SK-N-SH (cell line): Measurements from ENCODE around the gene ZNF548. TPM values are rescaled to one million over a fixed set of nuclear protein-coding genes. Genes with fewer than 3 reads are reported as not detected.

ENCODE experiments used
- CTCF ChIA-PET: fragments of 300-600, 350-600 bp; formaldehyde crosslinking; extraction: SDS; loops from one replicate; lab custom pipeline; 2021; lab: Yijun Ruan, JAX
- POLR2A ChIA-PET: fragments of 350-600 bp; sonication (Branson Sonifier 250); formaldehyde crosslinking; extraction: SDS; loops from one replicate; lab custom pipeline; 2020; ENCODE audit warnings: antibody characterized with exemption, inconsistent platforms; lab: Yijun Ruan, JAX
- DNase-seq: peaks from one replicate; pipeline ENCODE4 v3.0.0; 2012
- H2AFZ ChIP-seq: fragments of 200-600 bp; sonication (generic); 2 replicates; pipeline ENCODE4 v1.8.1; 2016; ENCODE audit warnings: antibody characterized with exemption, mild to moderate bottlenecking, low read depth
- H3F3A ChIP-seq: fragments of 200-600 bp; sonication (generic); replicated peaks from 2 replicates; pipeline ENCODE3; 2016; ENCODE audit warnings: antibody characterized with exemption, mild to moderate bottlenecking; ENCODE audit not compliant: insufficient read depth
- H3K27ac ChIP-seq, 2 experiments: fragments of 200-500 bp in 1 of 2; fragments of 200-600 bp in 1 of 2; sonication (Bioruptor generic) in 1 of 2; sonication (generic), shearing (Covaris generic) in 1 of 2; 2 replicates each; pipeline versions ENCODE4 v1.5.1 to v1.6.1; 2014 to 2016; ENCODE audit warnings: low read depth in 2 of 2, inconsistent platforms in 1 of 2, low read length in 1 of 2, mild to moderate bottlenecking in 1 of 2, mixed read lengths in 1 of 2
- H3K27me3 ChIP-seq: fragments of 200-600 bp; sonication (generic), shearing (Covaris generic); 2 replicates; pipeline ENCODE4 v1.6.1; 2016; ENCODE audit warnings: mixed run types; ENCODE audit not compliant: insufficient read depth
- H3K36me3 ChIP-seq, 2 experiments: fragments of 200-500 bp in 1 of 2; fragments of 200-600 bp in 1 of 2; sonication (Bioruptor generic) in 1 of 2; sonication (generic) in 1 of 2; replicated peaks in 1 of 2; 2 replicates each; pipeline versions ENCODE3 to v1.5.1; 2014 to 2016; ENCODE audit warnings: low read length in 1 of 2, mild to moderate bottlenecking in 1 of 2; ENCODE audit not compliant: insufficient read depth in 2 of 2, control insufficient read depth in 1 of 2
- H3K4me1 ChIP-seq, 2 experiments: fragments of 200-500 bp in 1 of 2; fragments of 200-600 bp in 1 of 2; sonication (Bioruptor generic) in 1 of 2; sonication (generic), shearing (Covaris generic) in 1 of 2; 2 replicates each; pipeline versions ENCODE4 v1.5.1 to v1.6.1; 2014 to 2016; ENCODE audit warnings: low read depth in 1 of 2, low read length in 1 of 2, mixed run types in 1 of 2; ENCODE audit not compliant: insufficient read depth in 2 of 2, control insufficient read depth in 1 of 2
- H3K4me2 ChIP-seq: fragments of 200-600 bp; sonication (generic), shearing (Covaris generic); 2 replicates; pipeline ENCODE4 v1.6.1; 2017; ENCODE audit warnings: mixed run types
- H3K4me3 ChIP-seq, 2 experiments: fragments of 200-500 bp in 1 of 2; fragments of 200-600 bp in 1 of 2; sonication (Bioruptor generic) in 1 of 2; sonication (generic), shearing (Covaris generic) in 1 of 2; 2 replicates each; pipeline versions ENCODE4 v1.5.1 to v1.8.1; 2014 to 2016; ENCODE audit warnings: low read depth in 2 of 2, inconsistent platforms in 1 of 2, low read length in 1 of 2, mild to moderate bottlenecking in 1 of 2, mixed read lengths in 1 of 2, moderate library complexity in 1 of 2
- H3K79me2 ChIP-seq: fragments of 200-600 bp; sonication (generic); 2 replicates; pipeline ENCODE4 v1.8.1; 2017; ENCODE audit warnings: mild to moderate bottlenecking; ENCODE audit not compliant: insufficient read depth
- H3K9ac ChIP-seq: fragments of 200-600 bp; sonication (generic); 2 replicates; pipeline ENCODE4 v1.6.1; 2017; ENCODE audit warnings: mixed run types
- H3K9me2 ChIP-seq: fragments of 200-600 bp; sonication (generic); 2 replicates; pipeline ENCODE4 v1.6.1; 2017; ENCODE audit warnings: mixed run types
- H3K9me3 ChIP-seq: fragments of 200-600 bp; sonication (generic); 2 replicates; pipeline ENCODE4 v1.6.1; 2017; ENCODE audit warnings: mixed run types, mild to moderate bottlenecking, moderate library complexity
- H4K20me1 ChIP-seq: fragments of 200-600 bp; sonication (generic); 2 replicates; pipeline ENCODE4 v1.6.1; 2017; ENCODE audit warnings: mild to moderate bottlenecking, mixed run types; ENCODE audit not compliant: insufficient read depth
- CHD2 ChIP-seq: fragments of 150-350 bp; IDR thresholded peaks from 2 replicates; pipeline ENCODE4 v1.6.1; 2018; ENCODE audit warnings: low read length; ENCODE audit not compliant: partially characterized antibody
- ELF1 ChIP-seq: IDR thresholded peaks from 2 replicates; pipeline ENCODE4 v1.4.0; 2012
- EP300 ChIP-seq, 2 experiments: IDR thresholded peaks; 2 replicates each; pipeline versions ENCODE4 v1.4.0 to v1.6.1; 2012; ENCODE audit warnings: borderline replicate concordance in 1 of 2, low read depth in 1 of 2, low read length in 1 of 2
- FOSL2 ChIP-seq: IDR thresholded peaks from 2 replicates; pipeline ENCODE4 v1.4.0; 2012; ENCODE audit warnings: low read depth, mild to moderate bottlenecking, moderate library complexity, borderline replicate concordance
- FOXJ3 ChIP-seq: sonication (generic); formaldehyde crosslinking; IDR thresholded peaks from 2 replicates; pipeline ENCODE4 v1.5.1; 2020; ENCODE audit warnings: mild to moderate bottlenecking, missing genetic modification reagents
- GABPA ChIP-seq: IDR thresholded peaks from 2 replicates; pipeline ENCODE4 v1.4.0; 2012; ENCODE audit warnings: low read depth, mild to moderate bottlenecking
- MXI1 ChIP-seq: IDR thresholded peaks from 2 replicates; pipeline ENCODE4 v1.6.1; 2012; ENCODE audit warnings: mild to moderate bottlenecking, low read depth, low read length, improper control_type of control experiment
- NFIC ChIP-seq: IDR thresholded peaks from 2 replicates; pipeline ENCODE4 v1.4.0; 2012; ENCODE audit warnings: borderline replicate concordance
- NRF1 ChIP-seq: IDR thresholded peaks from 2 replicates; pipeline ENCODE4 v1.6.1; 2012; ENCODE audit warnings: low read depth, mild to moderate bottlenecking, low read length
- RAD21 ChIP-seq: IDR thresholded peaks from 2 replicates; pipeline ENCODE4 v1.6.1; 2012; ENCODE audit warnings: mild to moderate bottlenecking, low read length
- RCOR1 ChIP-seq: fragments of 150-350 bp; IDR thresholded peaks from 2 replicates; pipeline ENCODE4 v1.6.1; 2017; ENCODE audit warnings: antibody characterized with exemption, low read length
- RFX5 ChIP-seq: IDR thresholded peaks from 2 replicates; pipeline ENCODE4 v1.6.1; 2012; ENCODE audit warnings: mild to moderate bottlenecking, improper control_type of control experiment, low read length
- RXRA ChIP-seq: IDR thresholded peaks from 2 replicates; pipeline ENCODE4 v1.4.0; 2012; ENCODE audit warnings: low read depth, mild to moderate bottlenecking, borderline replicate concordance
- SIN3A ChIP-seq: IDR thresholded peaks from 2 replicates; pipeline ENCODE4 v1.6.1; 2012; ENCODE audit warnings: low read depth, mild to moderate bottlenecking, low read length, moderate library complexity, borderline replicate concordance
- TEAD4 ChIP-seq: IDR thresholded peaks from 2 replicates; pipeline ENCODE4 v1.4.0; 2012; ENCODE audit warnings: mild to moderate bottlenecking, borderline replicate concordance; ENCODE audit not compliant: insufficient read depth
- WGBS: methylation state at CpG from one replicate; pipeline ENCODE4 v1.1.6; 2017; ENCODE audit warnings: low lambda C conversion rate; 5-methylcytosine and 5-hydroxymethylcytosine counted together
- polyA plus RNA-seq, 3 experiments: library from polyadenylated mRNA; depleted of rRNA; stranded (reverse); fragments of >200 nt; gene quantifications; 2 replicates each; pipeline ENCODE4 v1.2.3, GENCODE V29; 2012
- TF ChIP-seq, protein P1 (sequence below): fragments of 200-600 bp; sonication (generic); IDR thresholded peaks from 2 replicates; pipeline ENCODE4 v1.6.1; 2017; ENCODE audit warnings: antibody characterized with exemption, mild to moderate bottlenecking, moderate library complexity
- TF ChIP-seq, protein P2 (sequence below): IDR thresholded peaks from 2 replicates; pipeline ENCODE4 v1.4.0; 2012; ENCODE audit warnings: low read depth, borderline replicate concordance
- TF ChIP-seq, protein P3 (sequence below): IDR thresholded peaks from 2 replicates; pipeline ENCODE4 v1.4.0; 2012; ENCODE audit warnings: low read depth, borderline replicate concordance
- TF ChIP-seq, protein P4 (sequence below): IDR thresholded peaks from 2 replicates; pipeline ENCODE4; 2012
- TF ChIP-seq, protein P5 (sequence below): fragments of 150-350 bp; IDR thresholded peaks from 2 replicates; pipeline ENCODE4 v1.6.1; 2016; ENCODE audit warnings: mild to moderate bottlenecking, low read depth, low read length
- TF ChIP-seq, protein P6 (sequence below): IDR thresholded peaks from 2 replicates; pipeline ENCODE4 v1.4.0; 2012; ENCODE audit warnings: low read depth
- TF ChIP-seq, protein P7 (sequence below): fragments of 150-350 bp; IDR thresholded peaks from 2 replicates; pipeline ENCODE4 v1.6.1; 2017; ENCODE audit warnings: antibody characterized with exemption, low read length, low read depth, borderline replicate concordance

Gene ZNF548
- 6.8 and 7.7 TPM in 2 replicates for polyA plus RNA-seq (2012; rRNA removed)
- polyA plus RNA-seq (2012; cell fraction: cytosol; rRNA removed) = 5.3 and 5.9 TPM in 2 replicates
- polyA plus RNA-seq (2012; cell fraction: nucleus; rRNA removed) = 13.9 and 17.0 TPM in 2 replicates

DNA sequence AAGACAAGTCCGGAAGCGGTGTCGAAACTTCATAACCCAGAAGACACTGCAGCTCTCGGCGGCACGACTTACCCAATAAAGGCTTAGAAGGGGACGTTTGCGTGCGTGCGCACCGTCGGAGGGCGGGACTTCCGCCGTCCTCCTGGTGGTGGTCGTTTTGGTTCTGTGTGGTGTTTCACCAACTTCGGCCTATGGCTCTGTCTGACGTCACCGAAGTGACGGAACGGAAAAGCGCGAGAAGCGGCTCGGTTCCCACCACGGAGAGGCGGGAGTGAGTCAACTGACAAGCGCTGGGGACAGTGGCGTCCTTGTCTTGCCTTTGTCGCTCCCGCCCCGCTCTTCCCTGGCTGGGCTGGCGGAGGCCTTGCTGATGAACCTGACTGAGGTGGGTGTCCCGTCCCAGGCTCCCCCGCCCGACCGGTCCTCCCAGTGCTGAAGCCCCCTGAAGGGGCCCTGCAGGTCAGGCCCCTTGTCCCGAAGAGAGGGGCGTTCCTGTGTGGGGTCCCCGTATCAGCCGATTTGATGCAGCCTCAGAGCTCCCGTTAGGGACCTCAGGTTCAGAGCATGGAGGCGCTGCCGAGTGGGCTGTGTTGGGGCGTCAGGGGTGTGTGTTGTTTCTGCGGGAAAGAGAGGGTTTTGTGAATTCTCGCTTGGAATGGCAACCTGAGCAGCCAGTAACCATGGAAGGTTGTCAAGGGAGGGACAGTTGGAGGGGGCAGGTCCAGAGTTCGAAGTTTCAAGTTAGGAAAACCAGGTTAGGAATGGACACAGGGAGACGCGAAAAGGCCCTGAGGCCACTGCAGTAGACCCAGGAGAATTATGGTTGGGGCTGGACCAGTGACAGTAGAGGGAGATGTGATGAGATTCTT, at the start of gene ZNF548:
Gene ZNF548 (plus strand): TSS at position 125 of the 869 bp plus-strand sequence. CDS start 246 bp downstream, at position 371.
- Histone ChIP-seq H3K4me2 (peak within 1 kb of the TSS; percentile 80), H3K4me3 (peak within 1 kb of the TSS; percentile 96 to 97), H3K27me3 (no peaks in the 10 kb centered on the region), H3K27ac (peak within 1 kb of the TSS; percentile 77 to 94), H2AFZ (peak within 1 kb of the TSS; percentile 99), H3K79me2 (peaks cover 48% of the 10 kb centered on the region), H3K4me1 (peaks cover 0 to 5% of the 10 kb centered on the region in 2 experiments; a peak in 2 of 4 replicates), H3K9me3 (no peaks in the 10 kb centered on the region), H4K20me1 (no peaks in the 10 kb centered on the region), H3K36me3 (peaks cover 9 to 15% of the 10 kb centered on the region in 2 experiments), H3K9ac (peak within 1 kb of the TSS; percentile 92), H3K9me2 (no peaks in the 10 kb centered on the region), H3F3A (peaks cover 12% of the 10 kb centered on the region)
- CTCF ChIA-PET = interaction anchor here (0.8 to 1.5 kb wide), 4 partner anchors 15 to 1130 kb away, joined by 3 to 8 read pairs (median 4); no protein-coding TSS in a partner anchor
- DNase-seq = peak; percentile 89
- TF ChIP-seq, protein P1, sequence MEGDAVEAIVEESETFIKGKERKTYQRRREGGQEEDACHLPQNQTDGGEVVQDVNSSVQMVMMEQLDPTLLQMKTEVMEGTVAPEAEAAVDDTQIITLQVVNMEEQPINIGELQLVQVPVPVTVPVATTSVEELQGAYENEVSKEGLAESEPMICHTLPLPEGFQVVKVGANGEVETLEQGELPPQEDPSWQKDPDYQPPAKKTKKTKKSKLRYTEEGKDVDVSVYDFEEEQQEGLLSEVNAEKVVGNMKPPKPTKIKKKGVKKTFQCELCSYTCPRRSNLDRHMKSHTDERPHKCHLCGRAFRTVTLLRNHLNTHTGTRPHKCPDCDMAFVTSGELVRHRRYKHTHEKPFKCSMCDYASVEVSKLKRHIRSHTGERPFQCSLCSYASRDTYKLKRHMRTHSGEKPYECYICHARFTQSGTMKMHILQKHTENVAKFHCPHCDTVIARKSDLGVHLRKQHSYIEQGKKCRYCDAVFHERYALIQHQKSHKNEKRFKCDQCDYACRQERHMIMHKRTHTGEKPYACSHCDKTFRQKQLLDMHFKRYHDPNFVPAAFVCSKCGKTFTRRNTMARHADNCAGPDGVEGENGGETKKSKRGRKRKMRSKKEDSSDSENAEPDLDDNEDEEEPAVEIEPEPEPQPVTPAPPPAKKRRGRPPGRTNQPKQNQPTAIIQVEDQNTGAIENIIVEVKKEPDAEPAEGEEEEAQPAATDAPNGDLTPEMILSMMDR = peak; percentile 24
- TF ChIP-seq, protein P2, sequence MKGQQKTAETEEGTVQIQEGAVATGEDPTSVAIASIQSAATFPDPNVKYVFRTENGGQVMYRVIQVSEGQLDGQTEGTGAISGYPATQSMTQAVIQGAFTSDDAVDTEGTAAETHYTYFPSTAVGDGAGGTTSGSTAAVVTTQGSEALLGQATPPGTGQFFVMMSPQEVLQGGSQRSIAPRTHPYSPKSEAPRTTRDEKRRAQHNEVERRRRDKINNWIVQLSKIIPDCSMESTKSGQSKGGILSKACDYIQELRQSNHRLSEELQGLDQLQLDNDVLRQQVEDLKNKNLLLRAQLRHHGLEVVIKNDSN = no peak
- TF ChIP-seq TEAD4 (no peak), NFIC (no peak), ELF1 (peak; percentile 94), FOXJ3 (CRISPR knock-in tag) (0 out of 2 replicates have a peak, but pooled peaks have one; percentile 47), GABPA (peak; percentile 91), MXI1 (peak; percentile 82), FOSL2 (peak; percentile 12; the same call in 1 of the 2 replicates), SIN3A (peak; percentile 59; the same call in 1 of the 2 replicates), RXRA (no peak), CHD2 (peak; percentile 97), EP300 (IDR thresholded peaks at IDR 0.05; ENCODE audit: borderline replicate concordance in 1 of 2, low read depth in 1 of 2, low read length in 1 of 2) (no peak), RCOR1 (no peak), RAD21 (peak; percentile 8; the same call in 1 of the 2 replicates), NRF1 (peak; percentile 70; the same call in 1 of the 2 replicates), RFX5 (peak; percentile 26; the same call in 1 of the 2 replicates)
- TF ChIP-seq, protein P3, sequence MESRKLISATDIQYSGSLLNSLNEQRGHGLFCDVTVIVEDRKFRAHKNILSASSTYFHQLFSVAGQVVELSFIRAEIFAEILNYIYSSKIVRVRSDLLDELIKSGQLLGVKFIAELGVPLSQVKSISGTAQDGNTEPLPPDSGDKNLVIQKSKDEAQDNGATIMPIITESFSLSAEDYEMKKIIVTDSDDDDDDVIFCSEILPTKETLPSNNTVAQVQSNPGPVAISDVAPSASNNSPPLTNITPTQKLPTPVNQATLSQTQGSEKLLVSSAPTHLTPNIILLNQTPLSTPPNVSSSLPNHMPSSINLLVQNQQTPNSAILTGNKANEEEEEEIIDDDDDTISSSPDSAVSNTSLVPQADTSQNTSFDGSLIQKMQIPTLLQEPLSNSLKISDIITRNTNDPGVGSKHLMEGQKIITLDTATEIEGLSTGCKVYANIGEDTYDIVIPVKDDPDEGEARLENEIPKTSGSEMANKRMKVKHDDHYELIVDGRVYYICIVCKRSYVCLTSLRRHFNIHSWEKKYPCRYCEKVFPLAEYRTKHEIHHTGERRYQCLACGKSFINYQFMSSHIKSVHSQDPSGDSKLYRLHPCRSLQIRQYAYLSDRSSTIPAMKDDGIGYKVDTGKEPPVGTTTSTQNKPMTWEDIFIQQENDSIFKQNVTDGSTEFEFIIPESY = peak; percentile 88
- TF ChIP-seq, protein P4, sequence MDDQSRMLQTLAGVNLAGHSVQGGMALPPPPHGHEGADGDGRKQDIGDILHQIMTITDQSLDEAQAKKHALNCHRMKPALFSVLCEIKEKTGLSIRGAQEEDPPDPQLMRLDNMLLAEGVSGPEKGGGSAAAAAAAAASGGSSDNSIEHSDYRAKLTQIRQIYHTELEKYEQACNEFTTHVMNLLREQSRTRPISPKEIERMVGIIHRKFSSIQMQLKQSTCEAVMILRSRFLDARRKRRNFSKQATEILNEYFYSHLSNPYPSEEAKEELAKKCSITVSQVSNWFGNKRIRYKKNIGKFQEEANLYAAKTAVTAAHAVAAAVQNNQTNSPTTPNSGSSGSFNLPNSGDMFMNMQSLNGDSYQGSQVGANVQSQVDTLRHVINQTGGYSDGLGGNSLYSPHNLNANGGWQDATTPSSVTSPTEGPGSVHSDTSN = peak; percentile 9; the same call in 1 of the 2 replicates
- TF ChIP-seq, protein P5, sequence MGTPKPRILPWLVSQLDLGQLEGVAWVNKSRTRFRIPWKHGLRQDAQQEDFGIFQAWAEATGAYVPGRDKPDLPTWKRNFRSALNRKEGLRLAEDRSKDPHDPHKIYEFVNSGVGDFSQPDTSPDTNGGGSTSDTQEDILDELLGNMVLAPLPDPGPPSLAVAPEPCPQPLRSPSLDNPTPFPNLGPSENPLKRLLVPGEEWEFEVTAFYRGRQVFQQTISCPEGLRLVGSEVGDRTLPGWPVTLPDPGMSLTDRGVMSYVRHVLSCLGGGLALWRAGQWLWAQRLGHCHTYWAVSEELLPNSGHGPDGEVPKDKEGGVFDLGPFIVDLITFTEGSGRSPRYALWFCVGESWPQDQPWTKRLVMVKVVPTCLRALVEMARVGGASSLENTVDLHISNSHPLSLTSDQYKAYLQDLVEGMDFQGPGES = peak; percentile 41; the same call in 1 of the 2 replicates
- TF ChIP-seq, protein P6, sequence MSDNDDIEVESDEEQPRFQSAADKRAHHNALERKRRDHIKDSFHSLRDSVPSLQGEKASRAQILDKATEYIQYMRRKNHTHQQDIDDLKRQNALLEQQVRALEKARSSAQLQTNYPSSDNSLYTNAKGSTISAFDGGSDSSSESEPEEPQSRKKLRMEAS = peak; percentile 52; the same call in 1 of the 2 replicates
- TF ChIP-seq, protein P7, sequence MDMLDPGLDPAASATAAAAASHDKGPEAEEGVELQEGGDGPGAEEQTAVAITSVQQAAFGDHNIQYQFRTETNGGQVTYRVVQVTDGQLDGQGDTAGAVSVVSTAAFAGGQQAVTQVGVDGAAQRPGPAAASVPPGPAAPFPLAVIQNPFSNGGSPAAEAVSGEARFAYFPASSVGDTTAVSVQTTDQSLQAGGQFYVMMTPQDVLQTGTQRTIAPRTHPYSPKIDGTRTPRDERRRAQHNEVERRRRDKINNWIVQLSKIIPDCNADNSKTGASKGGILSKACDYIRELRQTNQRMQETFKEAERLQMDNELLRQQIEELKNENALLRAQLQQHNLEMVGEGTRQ = no peak
- POLR2A ChIA-PET = interaction anchor here (0.9 to 1.0 kb wide), 2 partner anchors 27 to 149 kb away, joined by 3 to 5 read pairs; partner anchors contain the start of genes TRAPPC2B, ZNF547 and ZNF805
- under 1% methylated on average over 23 of the region's 50 CpGs for WGBS
